Neural cell (in vitro differentiated cells): Measurements from ENCODE around the gene CDKAL1. TPM values are rescaled to one million over a fixed set of nuclear protein-coding genes. Genes with fewer than 3 reads are reported as not detected.

Experiments used
- H2AFZ ChIP-seq: fragments of 200-600, 300-800 bp; sonication (generic), shearing (Covaris generic); 2 replicates; pipeline ENCODE4 v1.6.0; 2014; ENCODE audit warnings: low read depth, mild to moderate bottlenecking, antibody characterized with exemption, low read length, moderate library complexity
- H3F3A ChIP-seq: fragments of 200-600 bp; shearing (Covaris generic); 2 replicates; pipeline ENCODE4 v1.6.1; 2016; ENCODE audit warnings: mild to moderate bottlenecking, moderate library complexity, mixed read lengths, antibody characterized with exemption, low read length; ENCODE audit not compliant: insufficient read depth, poor library complexity, severe bottlenecking
- H3K27ac ChIP-seq: fragments of 200-600, 300-800 bp; sonication (generic), shearing (Covaris generic); 2 replicates; pipeline ENCODE4 v1.5.1; 2014; ENCODE audit warnings: mild to moderate bottlenecking, low read length, moderate library complexity
- H3K27me3 ChIP-seq: fragments of 300-800, 200-600 bp; sonication (generic), shearing (Covaris generic); 2 replicates; pipeline ENCODE4 v1.6.0; 2014; ENCODE audit warnings: mild to moderate bottlenecking, low read depth, low read length, moderate library complexity; ENCODE audit not compliant: insufficient read depth
- H3K36me3 ChIP-seq: fragments of 300-800, 200-600 bp; sonication (generic), shearing (Covaris generic); 2 replicates; pipeline ENCODE4 v1.5.1; 2014; ENCODE audit warnings: mild to moderate bottlenecking, antibody characterized with exemption, low read length, moderate library complexity; ENCODE audit not compliant: insufficient read depth
- H3K4me2 ChIP-seq: fragments of 300-800, 200-600 bp; sonication (generic), shearing (Covaris generic); 2 replicates; pipeline ENCODE4 v1.6.0; 2014; ENCODE audit warnings: mild to moderate bottlenecking, low read length
- H3K4me3 ChIP-seq: fragments of 300-800, 200-600 bp; sonication (generic), shearing (Covaris generic); 2 replicates; pipeline ENCODE4 v1.5.1; 2014; ENCODE audit warnings: mild to moderate bottlenecking, low read length, moderate library complexity
- H3K79me2 ChIP-seq: fragments of 200-600 bp; shearing (Covaris generic); replicated peaks from 2 replicates; pipeline ENCODE4 v1.6.0; 2014; ENCODE audit warnings: mild to moderate bottlenecking, low read length, moderate library complexity; ENCODE audit not compliant: insufficient read depth
- H3K9ac ChIP-seq: fragments of 300-800, 200-600 bp; sonication (generic), shearing (Covaris generic); 2 replicates; pipeline ENCODE4 v1.6.1; 2016; ENCODE audit warnings: mild to moderate bottlenecking, low read length, mixed read lengths
- H3K9me2 ChIP-seq: fragments of 200-600 bp; shearing (Covaris generic); 2 replicates; pipeline ENCODE4 v1.6.1; 2016; ENCODE audit warnings: mild to moderate bottlenecking, low read length, mixed read lengths; ENCODE audit not compliant: insufficient read depth
- H3K9me3 ChIP-seq: fragments of 200-600, 300-800 bp; sonication (generic), shearing (Covaris generic); 2 replicates; pipeline ENCODE4 v1.6.1; 2016; ENCODE audit warnings: mild to moderate bottlenecking, mixed run types, low read length, moderate library complexity, mixed read lengths
- H4K20me1 ChIP-seq: fragments of 200-600 bp; shearing (Covaris generic); 2 replicates; pipeline ENCODE4 v1.6.1; 2016; ENCODE audit warnings: mild to moderate bottlenecking, mixed run types; ENCODE audit not compliant: insufficient read depth
- EP300 ChIP-seq: fragments of 450-650 bp; conservative IDR thresholded peaks from 2 replicates; pipeline ENCODE4 v1.6.1; 2014; ENCODE audit warnings: antibody characterized with exemption, mild to moderate bottlenecking, moderate library complexity; ENCODE audit not compliant: poor library complexity, severe bottlenecking
- EZH2 ChIP-seq: fragments of 200-600, 300-800 bp; shearing (Covaris generic), sonication (generic); IDR thresholded peaks from 2 replicates; pipeline ENCODE4 v1.6.1; 2014; ENCODE audit warnings: antibody characterized with exemption, low read length, borderline replicate concordance, mild to moderate bottlenecking; ENCODE audit not compliant: insufficient read depth, poor library complexity, severe bottlenecking
- MXI1 ChIP-seq: fragments of 450-650 bp; conservative IDR thresholded peaks from 2 replicates; pipeline ENCODE4 v1.6.1; 2014; ENCODE audit warnings: antibody characterized with exemption, mild to moderate bottlenecking; ENCODE audit not compliant: poor library complexity, severe bottlenecking
- POLR2AphosphoS5 ChIP-seq: IDR thresholded peaks from 2 replicates; pipeline ENCODE4 v1.6.1; 2012
- RAD21 ChIP-seq: fragments of 450-650 bp; conservative IDR thresholded peaks from 2 replicates; pipeline ENCODE4 v1.6.1; 2014; ENCODE audit warnings: antibody characterized with exemption, mild to moderate bottlenecking, moderate library complexity
- SMC3 ChIP-seq: fragments of 450-650 bp; conservative IDR thresholded peaks from 2 replicates; pipeline ENCODE4 v1.6.1; 2014; ENCODE audit warnings: antibody characterized with exemption, mild to moderate bottlenecking, moderate library complexity; ENCODE audit not compliant: poor library complexity
- TAF1 ChIP-seq: IDR thresholded peaks from 2 replicates; pipeline ENCODE4 v1.6.1; 2012; ENCODE audit warnings: low read depth
- polyA plus RNA-seq: library from polyadenylated mRNA; depleted of rRNA; stranded (reverse); fragments of >200 nt; gene quantifications from 2 replicates; pipeline ENCODE4 v1.2.3, GENCODE V29; 2014
- TF ChIP-seq, protein P1 (sequence below): fragments of 450-650 bp; IDR thresholded peaks from 2 replicates; pipeline ENCODE4 v1.5.1; 2014; ENCODE audit warnings: antibody characterized with exemption, mild to moderate bottlenecking, moderate library complexity; ENCODE audit not compliant: poor library complexity, severe bottlenecking
- TF ChIP-seq, protein P2 (sequence below): IDR thresholded peaks from 2 replicates; pipeline ENCODE4 v1.6.1; 2012; ENCODE audit warnings: borderline replicate concordance

Gene CDKAL1
- polyA plus RNA-seq, 1 donor from 2014 or later, result 10.7 TPM

DNA sequence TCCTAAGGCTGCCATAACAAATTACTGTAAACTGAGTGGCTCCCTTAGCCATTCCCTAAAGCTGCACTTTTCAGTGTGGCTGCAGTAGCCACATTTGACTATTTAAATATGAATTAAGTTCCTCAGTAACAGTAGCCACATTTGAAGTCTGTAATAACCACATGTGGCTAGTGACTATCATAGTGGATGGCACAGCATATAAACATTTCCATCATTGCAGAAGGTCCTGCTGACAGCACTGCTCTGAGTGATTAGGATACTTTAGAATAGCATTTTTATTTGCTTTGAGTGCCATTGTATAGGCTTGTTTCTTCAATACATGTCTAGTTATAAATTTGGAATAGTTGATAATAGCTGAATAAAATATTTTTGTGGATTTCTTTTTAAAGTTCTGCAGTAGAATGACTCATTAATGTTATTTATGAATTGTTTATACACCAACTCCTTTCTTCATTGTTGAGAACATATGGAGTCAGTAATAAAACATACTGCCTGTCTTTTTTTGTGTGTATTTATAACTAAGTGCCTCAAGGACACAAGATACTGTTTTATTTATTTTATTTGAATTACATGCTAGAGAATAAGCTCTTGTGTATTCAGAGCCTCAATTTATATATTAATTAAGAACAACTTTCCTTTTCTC, 217.2 kb downstream of the CDKAL1 start:
- Histone ChIP-seq H3K4me2 (no peak overlapping the region), H3K79me2 (no peaks in the 10 kb centered on the region), H3K27me3 (no peaks in the 10 kb centered on the region), H3K4me3 (no peak overlapping the region), H4K20me1 (no peaks in the 10 kb centered on the region), H3K27ac (no peak overlapping the region), H3F3A (peaks cover 4% of the 10 kb centered on the region), H2AFZ (no peak overlapping the region), H3K9me2 (no peaks in the 10 kb centered on the region), H3K9ac (no peak overlapping the region), H3K36me3 (no peaks in the 10 kb centered on the region), H3K9me3 (no peaks in the 10 kb centered on the region)
- TF ChIP-seq, protein P1, sequence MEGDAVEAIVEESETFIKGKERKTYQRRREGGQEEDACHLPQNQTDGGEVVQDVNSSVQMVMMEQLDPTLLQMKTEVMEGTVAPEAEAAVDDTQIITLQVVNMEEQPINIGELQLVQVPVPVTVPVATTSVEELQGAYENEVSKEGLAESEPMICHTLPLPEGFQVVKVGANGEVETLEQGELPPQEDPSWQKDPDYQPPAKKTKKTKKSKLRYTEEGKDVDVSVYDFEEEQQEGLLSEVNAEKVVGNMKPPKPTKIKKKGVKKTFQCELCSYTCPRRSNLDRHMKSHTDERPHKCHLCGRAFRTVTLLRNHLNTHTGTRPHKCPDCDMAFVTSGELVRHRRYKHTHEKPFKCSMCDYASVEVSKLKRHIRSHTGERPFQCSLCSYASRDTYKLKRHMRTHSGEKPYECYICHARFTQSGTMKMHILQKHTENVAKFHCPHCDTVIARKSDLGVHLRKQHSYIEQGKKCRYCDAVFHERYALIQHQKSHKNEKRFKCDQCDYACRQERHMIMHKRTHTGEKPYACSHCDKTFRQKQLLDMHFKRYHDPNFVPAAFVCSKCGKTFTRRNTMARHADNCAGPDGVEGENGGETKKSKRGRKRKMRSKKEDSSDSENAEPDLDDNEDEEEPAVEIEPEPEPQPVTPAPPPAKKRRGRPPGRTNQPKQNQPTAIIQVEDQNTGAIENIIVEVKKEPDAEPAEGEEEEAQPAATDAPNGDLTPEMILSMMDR, result no peak
- TF ChIP-seq TAF1, result no peak
- no peak for TF ChIP-seq POLR2AphosphoS5
- TF ChIP-seq MXI1, result no peak
- TF ChIP-seq EP300, result no peak
- TF ChIP-seq SMC3, result no peak
- TF ChIP-seq, protein P2, sequence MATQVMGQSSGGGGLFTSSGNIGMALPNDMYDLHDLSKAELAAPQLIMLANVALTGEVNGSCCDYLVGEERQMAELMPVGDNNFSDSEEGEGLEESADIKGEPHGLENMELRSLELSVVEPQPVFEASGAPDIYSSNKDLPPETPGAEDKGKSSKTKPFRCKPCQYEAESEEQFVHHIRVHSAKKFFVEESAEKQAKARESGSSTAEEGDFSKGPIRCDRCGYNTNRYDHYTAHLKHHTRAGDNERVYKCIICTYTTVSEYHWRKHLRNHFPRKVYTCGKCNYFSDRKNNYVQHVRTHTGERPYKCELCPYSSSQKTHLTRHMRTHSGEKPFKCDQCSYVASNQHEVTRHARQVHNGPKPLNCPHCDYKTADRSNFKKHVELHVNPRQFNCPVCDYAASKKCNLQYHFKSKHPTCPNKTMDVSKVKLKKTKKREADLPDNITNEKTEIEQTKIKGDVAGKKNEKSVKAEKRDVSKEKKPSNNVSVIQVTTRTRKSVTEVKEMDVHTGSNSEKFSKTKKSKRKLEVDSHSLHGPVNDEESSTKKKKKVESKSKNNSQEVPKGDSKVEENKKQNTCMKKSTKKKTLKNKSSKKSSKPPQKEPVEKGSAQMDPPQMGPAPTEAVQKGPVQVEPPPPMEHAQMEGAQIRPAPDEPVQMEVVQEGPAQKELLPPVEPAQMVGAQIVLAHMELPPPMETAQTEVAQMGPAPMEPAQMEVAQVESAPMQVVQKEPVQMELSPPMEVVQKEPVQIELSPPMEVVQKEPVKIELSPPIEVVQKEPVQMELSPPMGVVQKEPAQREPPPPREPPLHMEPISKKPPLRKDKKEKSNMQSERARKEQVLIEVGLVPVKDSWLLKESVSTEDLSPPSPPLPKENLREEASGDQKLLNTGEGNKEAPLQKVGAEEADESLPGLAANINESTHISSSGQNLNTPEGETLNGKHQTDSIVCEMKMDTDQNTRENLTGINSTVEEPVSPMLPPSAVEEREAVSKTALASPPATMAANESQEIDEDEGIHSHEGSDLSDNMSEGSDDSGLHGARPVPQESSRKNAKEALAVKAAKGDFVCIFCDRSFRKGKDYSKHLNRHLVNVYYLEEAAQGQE, result no peak
- TF ChIP-seq RAD21, result no peak
- no peak for TF ChIP-seq EZH2

DNA sequence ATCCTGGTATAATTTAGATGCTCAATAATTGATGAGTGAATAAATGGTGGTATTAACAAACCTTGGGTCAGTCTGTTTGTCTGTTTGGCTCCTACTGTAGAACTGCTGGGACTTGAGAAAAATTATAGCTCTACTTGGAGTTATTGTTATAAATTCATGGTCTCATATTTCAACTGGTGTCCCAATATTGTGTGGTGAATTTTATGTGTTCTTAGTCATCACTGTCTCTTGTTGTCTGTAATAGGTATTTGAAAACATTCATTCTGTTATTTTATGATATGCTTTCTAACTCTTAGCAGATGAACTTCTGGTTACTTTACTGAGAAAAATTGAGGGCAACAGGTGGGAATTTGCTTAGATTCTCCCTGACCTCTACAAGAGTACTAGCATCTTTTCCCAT, 221.4 kb downstream of the CDKAL1 start:
- Histone ChIP-seq H4K20me1 (no peaks in the 10 kb centered on the region), H3K9ac (no peak overlapping the region)

More for the DNA sequence above, 221.4 kb downstream of the CDKAL1 start:
- Histone ChIP-seq H3F3A (peaks cover 4% of the 10 kb centered on the region), H3K36me3 (no peaks in the 10 kb centered on the region), H3K27ac (no peak overlapping the region), H2AFZ (no peak overlapping the region), H3K4me2 (no peak overlapping the region), H3K9me3 (no peaks in the 10 kb centered on the region), H3K27me3 (no peaks in the 10 kb centered on the region), H3K79me2 (no peaks in the 10 kb centered on the region), H3K4me3 (no peak overlapping the region), H3K9me2 (no peaks in the 10 kb centered on the region)
- no peak for TF ChIP-seq TAF1
- TF ChIP-seq SMC3, result no peak
- no peak for TF ChIP-seq RAD21
- no peak for TF ChIP-seq EZH2
- TF ChIP-seq, protein P2, result no peak
- TF ChIP-seq POLR2AphosphoS5, result no peak
- no peak for TF ChIP-seq MXI1
- no peak for TF ChIP-seq EP300
- TF ChIP-seq, protein P1, result no peak
